NCI-H1105 treated with DMSO at 0.1 percent for 48 hours (cell line): ENCODE measurements around the gene PIAS2.
"Not testable (repeated sequence)": the region's sequence is repeated elsewhere in the genome, so short reads cannot be mapped to it uniquely, and the experiment has no call there.

ENCODE experiments used
- DNase-seq: peaks from one replicate; lab custom pipeline; 2025; lab: John Stamatoyannopoulos, UW

The PIAS2 gene

GRCh38 chr18:46832849-46833248 is 84.5 kb downstream of the PIAS2 start:
- no peak for DNase-seq

DNA sequence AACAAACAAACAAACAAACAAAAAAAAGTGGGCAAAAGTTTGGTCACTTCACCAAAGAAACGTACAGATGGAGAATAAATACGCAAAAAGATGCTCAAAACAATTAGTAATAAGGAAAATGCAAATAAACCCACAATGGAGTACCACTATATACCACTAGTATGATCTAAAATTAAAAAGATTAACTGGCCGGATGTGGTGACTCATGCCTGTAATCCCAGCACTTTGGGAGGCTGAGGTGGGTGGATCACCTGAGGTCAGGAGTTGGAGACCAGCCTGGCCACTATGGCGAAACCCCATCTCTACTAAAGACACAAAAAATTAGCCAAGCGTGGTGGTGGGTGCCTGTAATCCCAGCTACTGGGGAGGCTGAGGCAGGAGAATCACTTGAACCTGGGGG is 84.9 kb downstream of the PIAS2 start:
- DNase-seq = not testable (repeated sequence)

- DNase-seq = no peak
Measured at GRCh38 chr18:46831434-46831833, 85.9 kb downstream of the PIAS2 start.

DNA sequence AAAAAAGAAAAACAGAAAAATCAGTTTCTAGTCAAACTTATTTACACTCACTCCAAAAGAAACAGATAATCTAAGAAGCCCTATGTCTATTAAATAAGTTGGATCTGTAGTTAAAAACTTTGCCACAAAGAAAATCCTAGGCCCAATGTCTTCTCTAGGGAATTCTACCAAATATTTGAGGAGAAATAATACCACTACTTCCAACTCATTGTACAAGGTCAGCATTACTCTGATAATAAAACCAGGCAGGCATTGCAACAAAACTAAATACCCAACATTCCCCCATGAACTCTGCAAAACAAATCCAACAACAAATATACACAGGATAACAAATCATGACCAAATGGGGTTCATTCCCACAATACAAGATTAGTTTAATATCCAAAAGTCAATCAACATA is 86.7 kb downstream of the PIAS2 start:
- DNase-seq = no peak

DNA sequence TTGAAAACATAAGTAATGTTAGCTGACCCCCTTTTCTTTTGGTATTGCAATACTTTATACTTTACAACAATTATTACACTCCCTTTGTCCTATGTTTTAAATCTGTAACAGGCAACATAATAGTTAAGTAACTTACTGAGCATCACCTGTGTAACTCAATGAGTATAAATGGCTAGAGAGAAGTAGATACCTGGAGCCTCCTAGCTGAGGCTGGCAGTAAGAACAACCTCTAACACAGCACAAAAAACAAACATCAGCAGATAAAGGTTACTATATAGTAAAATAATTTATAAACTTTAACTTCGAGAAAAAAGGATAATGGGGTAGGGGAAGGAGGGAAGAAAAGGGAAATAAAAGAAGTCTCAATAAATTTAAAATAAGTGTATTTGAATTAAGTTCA is 87.4 kb downstream of the PIAS2 start:
- no peak for DNase-seq

GRCh38 chr18:46829531-46829930 is 87.8 kb downstream of the PIAS2 start:
- DNase-seq = no peak

- no peak for DNase-seq
Measured at GRCh38 chr18:46821856-46822711, 95.2 kb downstream of the PIAS2 start.

- DNase-seq = no peak
Measured at GRCh38 chr18:46820863-46821262, 96.4 kb downstream of the PIAS2 start.

DNA sequence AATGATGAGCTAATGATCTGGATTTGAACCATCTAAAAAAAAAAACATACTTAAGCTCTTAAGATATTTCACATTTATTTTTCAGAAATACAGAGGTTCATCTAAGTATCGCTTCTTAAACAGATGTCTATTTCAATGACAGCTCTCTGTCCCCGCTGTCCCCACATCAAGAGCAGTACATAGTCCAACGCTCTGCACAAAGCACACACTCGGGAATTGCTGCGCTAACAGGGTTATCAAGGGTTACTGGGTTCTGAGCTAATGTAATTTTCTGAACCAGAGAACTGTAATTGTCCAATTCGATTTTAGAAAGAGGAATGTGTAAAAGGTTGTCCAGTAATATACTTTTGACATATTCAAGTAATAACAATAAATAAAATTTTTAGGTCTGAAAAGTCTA is 101.6 kb downstream of the PIAS2 start:
- DNase-seq = no peak

- DNase-seq = no peak
Measured at GRCh38 chr18:46814399-46814798, 102.9 kb downstream of the PIAS2 start.

DNA sequence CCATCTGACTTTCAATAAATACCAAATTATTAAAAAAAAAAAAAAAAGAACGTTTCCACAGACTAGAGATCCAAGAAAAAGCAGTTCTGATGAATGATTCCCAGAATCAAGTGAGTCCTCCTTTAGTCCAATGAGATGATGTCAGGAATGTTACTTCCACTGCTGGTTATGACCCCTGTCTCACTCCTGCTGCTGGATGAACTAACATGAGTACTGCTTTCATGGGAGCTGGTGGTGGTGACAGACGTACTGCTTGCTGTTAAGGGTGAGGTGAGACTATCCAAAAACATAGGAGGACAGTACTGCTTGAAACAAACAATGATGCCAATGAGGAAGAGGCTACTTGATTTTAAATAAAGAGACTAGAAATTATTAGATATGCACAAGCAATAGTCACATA is 105.0 kb downstream of the PIAS2 start:
- no peak for DNase-seq

GRCh38 chr18:46810481-46811000 is 106.8 kb downstream of the PIAS2 start:
- no peak for DNase-seq

GRCh38 chr18:46809145-46809544 is 108.2 kb downstream of the PIAS2 start:
- peak; percentile 68 for DNase-seq

DNA sequence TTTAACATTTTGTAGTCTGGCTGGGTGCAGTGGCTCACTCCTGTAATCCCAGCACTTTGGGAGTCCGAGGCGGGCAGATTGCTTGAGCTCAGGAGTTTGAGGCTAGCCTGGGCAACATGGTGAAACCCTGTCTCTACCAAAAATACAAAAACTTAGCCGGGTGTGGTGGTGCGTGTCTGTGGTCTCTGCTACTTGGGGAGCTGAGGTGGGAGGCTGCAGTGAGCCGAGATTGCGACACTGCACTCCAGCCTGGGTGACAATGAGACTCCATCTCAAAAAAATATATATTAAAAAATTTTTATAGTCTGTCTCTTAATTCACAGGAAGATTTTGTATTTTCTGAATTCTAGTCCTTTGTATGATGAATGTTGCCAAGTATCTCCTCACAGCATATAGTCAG is 121.4 kb downstream of the PIAS2 start:
- DNase-seq = not testable (repeated sequence)

DNA sequence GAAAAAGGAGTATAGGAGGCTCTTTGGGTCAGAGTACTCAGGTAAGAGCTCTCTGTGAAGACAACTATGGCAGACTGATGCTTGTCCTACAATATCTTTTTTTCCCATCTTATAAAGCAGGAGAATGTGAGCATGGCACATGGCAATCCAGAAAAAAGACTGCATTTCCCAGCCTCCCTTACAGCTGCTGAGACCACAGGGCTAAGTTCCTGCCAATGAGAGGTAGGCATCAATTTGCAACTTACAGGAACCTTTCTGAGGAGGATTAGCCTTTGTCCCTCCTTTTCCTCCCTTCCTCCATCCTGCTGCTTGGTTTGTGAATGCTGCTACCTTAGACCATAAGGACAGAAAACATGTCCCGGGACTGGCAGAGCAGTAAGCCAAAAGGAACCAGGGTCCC is 122.7 kb downstream of the PIAS2 start:
- DNase-seq = no peak

DNA sequence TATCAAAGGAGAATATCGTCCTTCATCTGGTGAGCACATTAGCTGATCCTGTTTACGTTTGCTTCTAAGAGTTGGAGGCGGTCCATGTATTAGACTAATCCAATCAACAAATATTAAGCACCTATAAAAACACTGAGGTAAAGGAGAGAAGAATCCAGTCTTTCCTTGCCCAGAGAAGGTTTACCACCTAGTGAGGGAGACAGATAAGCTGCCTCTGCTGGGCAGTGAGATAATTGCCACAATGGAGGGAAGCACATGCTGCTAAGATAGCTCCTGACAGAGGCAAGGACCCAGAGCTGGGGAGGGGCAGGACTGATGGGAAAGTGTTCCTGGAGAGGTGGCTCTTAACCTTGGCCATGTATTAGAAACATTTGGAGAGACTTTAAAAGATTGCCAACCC is 123.7 kb downstream of the PIAS2 start:
- no peak for DNase-seq

GRCh38 chr18:46789088-46789487 is 128.2 kb downstream of the PIAS2 start:
- DNase-seq = no peak

- no peak for DNase-seq
Measured at GRCh38 chr18:46787674-46788073, 129.6 kb downstream of the PIAS2 start.

DNA sequence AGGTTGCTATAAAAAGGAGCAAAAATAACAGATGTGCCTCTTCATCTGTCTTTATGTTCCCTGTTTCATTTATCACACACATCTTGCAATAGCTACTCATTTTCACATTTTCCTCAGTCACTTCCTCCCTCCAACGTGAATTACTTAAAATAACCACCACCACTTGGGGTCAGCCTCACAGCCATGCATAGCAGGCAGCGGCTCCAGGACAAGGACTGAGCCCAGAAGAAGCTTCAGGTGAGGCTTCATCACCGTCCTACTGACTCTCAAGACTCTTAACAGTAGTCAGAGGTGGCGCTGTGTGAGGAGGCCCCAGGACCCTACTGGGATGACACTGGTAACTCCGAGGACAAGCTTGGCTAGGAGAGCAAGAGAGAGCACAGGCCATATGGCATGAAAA is 144.9 kb downstream of the PIAS2 start:
- no peak for DNase-seq

DNA sequence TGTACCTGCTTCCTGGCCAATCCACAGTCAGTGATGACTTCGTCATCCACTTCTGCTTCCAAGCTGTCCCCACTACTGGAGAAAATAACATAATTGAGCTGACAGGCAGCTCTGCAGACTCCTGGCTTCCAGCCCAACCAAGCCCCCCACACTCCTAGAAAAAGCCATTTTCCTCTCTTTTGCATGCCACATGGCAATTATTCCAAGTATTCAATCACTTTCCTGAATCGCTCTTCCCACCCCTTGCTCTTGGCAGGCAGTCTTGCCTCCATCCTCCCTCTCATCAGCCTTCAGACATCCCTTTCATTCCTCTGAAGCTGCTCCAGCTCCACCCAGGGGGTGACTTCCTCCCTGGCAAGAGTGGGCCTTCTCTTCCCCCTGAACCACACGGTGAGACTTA is 146.2 kb downstream of the PIAS2 start:
- DNase-seq = peak; percentile 76

- no peak for DNase-seq
Measured at GRCh38 chr18:46770708-46771107, 146.6 kb downstream of the PIAS2 start.

DNA sequence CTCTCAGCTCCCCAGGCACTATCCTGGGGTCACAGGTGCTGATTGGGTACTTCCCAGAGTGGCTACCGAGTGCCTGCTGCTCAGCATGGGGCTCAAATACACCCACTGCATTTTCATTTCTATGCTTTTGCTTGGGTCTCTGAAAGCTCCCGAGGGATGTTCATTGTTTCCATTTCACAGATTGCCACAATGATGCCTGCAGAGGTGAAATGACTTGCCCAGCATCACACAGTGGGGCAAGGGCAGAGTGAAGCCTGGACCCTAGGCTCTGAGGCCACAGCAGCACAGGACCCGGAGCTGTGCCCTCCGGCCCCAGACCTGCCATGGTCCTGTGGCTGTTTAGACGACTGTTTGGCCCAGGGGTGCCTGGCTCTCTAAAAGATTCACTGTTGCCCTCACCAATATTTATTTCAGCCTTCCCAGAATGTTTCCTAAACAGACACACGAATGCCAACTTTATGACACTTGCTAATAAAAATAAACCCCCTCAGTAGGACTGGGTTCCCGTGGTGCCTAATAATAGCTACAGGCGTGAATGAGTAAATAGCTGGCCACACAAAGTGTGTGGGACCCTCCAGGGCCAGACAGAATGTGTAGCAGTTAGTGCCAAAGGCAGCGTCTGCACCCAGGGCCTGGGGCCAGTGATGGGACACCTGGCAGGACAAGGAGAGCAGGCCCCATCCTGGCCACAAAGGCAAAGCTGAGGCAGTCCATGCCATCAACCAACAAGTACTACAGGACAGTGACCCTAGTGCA is 149.0 kb downstream of the PIAS2 start:
- no peak for DNase-seq

DNA sequence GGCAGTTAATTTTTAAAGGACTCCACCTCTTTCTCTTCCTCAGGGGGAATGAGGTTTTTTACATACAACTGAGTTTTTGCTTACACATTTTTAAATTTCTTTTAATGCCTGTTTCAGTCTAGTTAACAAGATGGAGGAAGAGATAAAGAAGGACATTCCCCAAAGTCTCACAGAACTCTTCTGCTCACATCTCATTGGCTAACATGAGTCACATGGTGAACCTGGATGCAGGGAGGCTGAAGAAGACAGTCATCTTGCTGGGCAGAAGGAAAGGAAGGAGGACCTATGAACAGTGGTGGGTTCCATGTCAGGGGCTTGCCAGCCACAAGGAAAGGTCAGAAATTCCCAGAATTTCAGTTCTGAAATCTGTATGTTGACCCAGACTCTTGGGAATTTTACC is 150.1 kb downstream of the PIAS2 start:
- DNase-seq = no peak
